K562 (cell line): ENCODE measurements around the gene TTC8.

ENCODE experiments used
- ATF2 ChIP-seq: sonication (generic); formaldehyde crosslinking; IDR thresholded peaks from 2 replicates; pipeline ENCODE4 v1.8.1; 2022; ENCODE audit warnings: missing genetic modification reagents
- CBX5 ChIP-seq: IDR thresholded peaks from 2 replicates; pipeline ENCODE4 v1.6.1; 2014; ENCODE audit warnings: low read depth, borderline replicate concordance
- CREB3 ChIP-seq: fragments of 450-650 bp; conservative IDR thresholded peaks from 2 replicates; pipeline ENCODE4 v1.6.1; 2016; ENCODE audit warnings: missing genetic modification characterization, low read depth, mild to moderate bottlenecking, missing compliant biosample characterization, moderate library complexity
- EZH2 ChIP-seq: IDR thresholded peaks from 2 replicates; pipeline ENCODE4 v1.6.1; 2012; ENCODE audit warnings: low read depth, mild to moderate bottlenecking, inconsistent platforms, low read length, borderline replicate concordance
- FOXJ3 ChIP-seq: sonication (generic); formaldehyde crosslinking; IDR thresholded peaks from 2 replicates; pipeline ENCODE4 v1.4.0; 2020; ENCODE audit warnings: mild to moderate bottlenecking, missing genetic modification reagents
- MAFF ChIP-seq: IDR thresholded peaks from 2 replicates; pipeline ENCODE4 v1.6.1; 2012; ENCODE audit warnings: low read length, improper control_type of control experiment
- MAX ChIP-seq: sonication (generic); formaldehyde crosslinking; IDR thresholded peaks from 2 replicates; pipeline ENCODE4 v1.9.0; 2022; ENCODE audit warnings: mild to moderate bottlenecking, missing genetic modification reagents
- MTA3 ChIP-seq: fragments of 450-650 bp; formaldehyde crosslinking; IDR thresholded peaks from 2 replicates; pipeline ENCODE4 v1.6.1; 2017; ENCODE audit warnings: mild to moderate bottlenecking, borderline replicate concordance
- NR3C1 ChIP-seq: sonication (generic); formaldehyde crosslinking; IDR thresholded peaks from 2 replicates; pipeline ENCODE4 v1.8.1; 2022; ENCODE audit warnings: missing genetic modification reagents
- SMAD1 ChIP-seq: fragments of 150-350 bp; IDR thresholded peaks from 2 replicates; pipeline ENCODE4 v1.6.1; 2014; ENCODE audit warnings: low read length, low read depth; ENCODE audit not compliant: partially characterized antibody
- SMARCB1 ChIP-seq: IDR thresholded peaks from 2 replicates; pipeline ENCODE4 v1.6.1; 2011; ENCODE audit warnings: improper control_type of control experiment, low read depth; ENCODE audit not compliant: insufficient read length
- TAF15 ChIP-seq: fragments of 200-400 bp; formaldehyde crosslinking; IDR thresholded peaks from 2 replicates; pipeline ENCODE4 v1.6.1; 2017; ENCODE audit warnings: mild to moderate bottlenecking, low read depth, low read length, moderate library complexity
- ZBTB7A ChIP-seq: IDR thresholded peaks from 2 replicates; pipeline ENCODE4 v1.6.1; 2011; ENCODE audit warnings: low read depth, mild to moderate bottlenecking, low read length, moderate library complexity, borderline replicate concordance; ENCODE audit not compliant: control insufficient read depth
- TF ChIP-seq, protein P1 (sequence below), 3 experiments: IDR thresholded peaks in 2 of 3; conservative IDR thresholded peaks in 1 of 3; 2 replicates each; pipeline ENCODE4 v1.5.1; 2011 to 2012; ENCODE audit warnings: low read length in 3 of 3, mild to moderate bottlenecking in 3 of 3, control low read depth in 2 of 3, improper control_type of control experiment in 1 of 3, inconsistent platforms in 1 of 3, low read depth in 1 of 3, mixed read lengths in 1 of 3, moderate library complexity in 1 of 3; ENCODE audit not compliant: insufficient read depth in 2 of 3

DNA sequence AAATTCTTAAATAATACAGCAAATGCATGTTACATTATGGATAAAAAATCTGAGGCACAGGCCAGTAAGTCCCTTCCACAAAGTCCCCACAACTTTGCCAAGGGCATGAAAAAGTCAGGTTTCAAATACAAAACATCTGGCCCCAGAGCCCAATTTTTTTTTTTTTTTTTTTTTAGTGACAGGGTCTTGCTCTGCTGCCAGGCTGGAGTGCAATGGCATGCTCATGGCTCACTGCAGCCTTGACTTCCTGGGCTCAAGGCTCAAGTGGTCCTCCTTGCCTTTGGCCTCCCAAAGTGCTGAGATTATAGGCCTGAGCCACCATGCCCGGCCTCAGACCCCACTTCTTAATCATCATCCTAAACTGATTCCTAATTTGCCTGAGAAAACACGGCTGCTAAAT is 3.1 kb upstream of the TTC8 start:
- no peak for TF ChIP-seq CBX5
- no peak for TF ChIP-seq MAX (CRISPR knock-in tag)
- TF ChIP-seq MAFF = no peak
- TF ChIP-seq, protein P1, sequence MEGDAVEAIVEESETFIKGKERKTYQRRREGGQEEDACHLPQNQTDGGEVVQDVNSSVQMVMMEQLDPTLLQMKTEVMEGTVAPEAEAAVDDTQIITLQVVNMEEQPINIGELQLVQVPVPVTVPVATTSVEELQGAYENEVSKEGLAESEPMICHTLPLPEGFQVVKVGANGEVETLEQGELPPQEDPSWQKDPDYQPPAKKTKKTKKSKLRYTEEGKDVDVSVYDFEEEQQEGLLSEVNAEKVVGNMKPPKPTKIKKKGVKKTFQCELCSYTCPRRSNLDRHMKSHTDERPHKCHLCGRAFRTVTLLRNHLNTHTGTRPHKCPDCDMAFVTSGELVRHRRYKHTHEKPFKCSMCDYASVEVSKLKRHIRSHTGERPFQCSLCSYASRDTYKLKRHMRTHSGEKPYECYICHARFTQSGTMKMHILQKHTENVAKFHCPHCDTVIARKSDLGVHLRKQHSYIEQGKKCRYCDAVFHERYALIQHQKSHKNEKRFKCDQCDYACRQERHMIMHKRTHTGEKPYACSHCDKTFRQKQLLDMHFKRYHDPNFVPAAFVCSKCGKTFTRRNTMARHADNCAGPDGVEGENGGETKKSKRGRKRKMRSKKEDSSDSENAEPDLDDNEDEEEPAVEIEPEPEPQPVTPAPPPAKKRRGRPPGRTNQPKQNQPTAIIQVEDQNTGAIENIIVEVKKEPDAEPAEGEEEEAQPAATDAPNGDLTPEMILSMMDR (IDR thresholded peaks at IDR 0.05 in 2 of 3, conservative IDR thresholded peaks at IDR 0.05 in 1 of 3; ENCODE audit: insufficient read depth in 2 of 3, low read depth in 1 of 3, low read length in 3 of 3) = no peak
- TF ChIP-seq ATF2 (CRISPR knock-in tag) = no peak
- no peak for TF ChIP-seq FOXJ3 (CRISPR knock-in tag)
- TF ChIP-seq EZH2 = no peak
- TF ChIP-seq TAF15 = no peak
- no peak for TF ChIP-seq CREB3 (tag)
- no peak for TF ChIP-seq SMARCB1
- no peak for TF ChIP-seq SMAD1
- no peak for TF ChIP-seq NR3C1 (CRISPR knock-in tag)
- TF ChIP-seq ZBTB7A = no peak
- no peak for TF ChIP-seq MTA3
